ENCODE results near the gene AGPAT4.

The AGPAT4 gene

DNA sequence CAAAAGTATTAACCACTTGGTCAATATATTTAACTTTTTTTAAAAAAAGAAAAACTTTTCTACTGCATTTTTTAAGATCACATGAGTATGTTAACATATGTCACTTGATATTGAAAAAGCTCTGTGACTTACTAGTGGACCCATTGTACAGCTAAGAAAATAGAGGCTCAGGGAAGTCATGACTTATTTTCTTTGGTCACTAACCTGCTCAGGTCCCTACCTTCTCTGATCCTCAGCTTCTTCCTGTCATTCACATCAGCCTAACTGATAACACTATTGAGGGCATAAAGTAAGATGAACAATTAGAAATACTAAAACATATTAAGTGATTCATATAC is 19.8 kb downstream of the AGPAT4 start:
- no peak for DNase-seq

DNA sequence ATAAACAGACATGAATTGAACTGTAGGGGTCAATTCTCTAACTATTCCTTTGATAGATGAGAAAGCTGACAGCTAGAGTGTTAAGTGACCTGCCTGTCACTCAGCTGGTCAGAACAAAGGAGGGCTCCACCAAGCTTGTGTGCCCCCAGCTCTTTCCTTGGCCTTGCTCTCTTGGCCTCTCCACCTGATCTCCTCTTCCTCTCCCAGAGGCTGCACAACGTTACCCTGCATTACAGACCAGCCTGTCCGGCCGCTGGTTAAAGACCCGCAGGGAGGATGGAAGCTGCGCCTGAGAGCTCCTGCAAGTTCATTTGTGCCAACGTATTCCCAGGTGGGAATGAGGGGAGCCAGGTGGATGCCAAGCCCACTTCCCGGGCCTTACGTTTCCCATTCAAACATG is 22.5 kb downstream of the AGPAT4 start:
- no peak for DNase-seq

DNA sequence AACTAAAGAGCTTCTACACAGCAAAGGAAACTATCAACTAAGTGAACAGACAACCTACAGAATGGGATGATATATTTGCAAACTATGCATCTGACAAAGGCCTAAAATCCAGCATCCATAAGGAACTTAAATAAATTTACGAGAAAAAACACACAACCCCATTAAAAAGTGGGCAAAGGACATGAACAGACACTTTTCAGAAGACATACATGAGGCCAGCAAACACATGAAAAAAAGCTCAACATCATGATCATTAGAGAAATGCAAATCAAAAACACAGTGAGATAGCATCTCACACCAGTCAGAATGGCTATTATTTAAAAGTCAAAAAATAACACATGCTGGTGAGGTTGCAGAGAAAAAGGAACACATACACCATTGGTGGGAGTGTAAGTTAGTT is 24.5 kb downstream of the AGPAT4 start:
- no peak for DNase-seq

DNA sequence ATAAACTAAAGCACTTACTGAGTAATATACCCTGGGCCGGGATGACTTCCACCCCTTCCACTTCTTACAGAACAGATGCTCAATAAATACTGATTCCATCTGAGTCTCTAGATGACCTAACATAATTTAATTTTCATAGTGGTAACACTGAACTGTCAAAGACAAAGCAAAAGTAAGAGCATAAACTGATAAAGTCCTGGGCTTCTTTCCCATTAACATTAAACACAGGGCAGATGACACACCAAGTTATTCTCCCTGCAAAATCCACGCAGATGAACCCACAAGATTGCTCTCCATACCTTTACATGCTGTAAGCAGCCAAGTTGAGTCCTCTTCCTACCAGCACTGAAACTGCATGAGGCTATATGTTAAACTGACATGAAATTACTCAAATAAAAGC is 27.1 kb downstream of the AGPAT4 start:
- no peak for DNase-seq

- no peak for DNase-seq
Measured at GRCh38 chr6:161245363-161245762, 28.5 kb downstream of the AGPAT4 start.

GRCh38 chr6:161244725-161245124 is 29.1 kb downstream of the AGPAT4 start:
- DNase-seq = peak; percentile 65

GRCh38 chr6:161242779-161243693 is 30.8 kb downstream of the AGPAT4 start:
- DNase-seq = no peak

DNA sequence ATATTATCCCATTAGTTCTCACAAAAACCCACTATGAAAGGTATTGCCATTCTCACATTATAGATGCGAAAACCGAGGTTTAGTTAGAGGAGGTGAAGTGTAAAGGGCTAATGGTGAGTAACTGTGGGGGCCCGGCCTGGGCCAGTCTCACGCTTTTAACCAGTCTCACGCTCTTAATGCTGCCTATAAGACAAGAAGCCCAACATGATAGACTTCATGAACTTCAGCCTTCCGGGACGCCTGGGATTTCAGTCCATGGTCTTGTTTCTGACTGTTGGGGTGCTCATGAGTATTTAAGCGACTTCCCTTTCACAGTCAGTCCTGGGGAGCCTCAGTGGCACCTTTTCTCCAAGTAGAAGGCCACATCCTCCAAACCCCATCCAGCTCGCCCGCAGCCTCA is 31.7 kb downstream of the AGPAT4 start:
- no peak for DNase-seq

- DNase-seq = no peak
Measured at GRCh38 chr6:161239001-161239400, 34.9 kb downstream of the AGPAT4 start.

DNA sequence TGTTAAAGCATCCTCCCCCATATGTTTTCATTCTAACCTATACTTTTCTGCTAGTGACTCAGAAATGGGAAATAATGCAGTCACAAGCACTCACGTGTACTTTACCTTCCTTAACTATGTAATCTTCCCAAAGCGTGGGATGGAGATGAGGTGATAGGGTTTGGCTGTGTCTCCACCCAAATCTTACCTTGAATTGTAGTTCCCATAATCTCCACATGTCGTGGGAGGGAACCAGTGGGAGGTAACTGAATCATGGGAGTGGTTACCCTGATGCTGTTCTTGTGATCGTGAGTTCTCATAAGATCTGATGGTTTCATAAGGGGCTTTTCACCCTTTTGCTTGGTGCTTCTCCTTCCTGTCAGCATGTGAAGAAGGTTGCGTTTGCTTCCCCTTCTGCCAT is 35.4 kb downstream of the AGPAT4 start:
- DNase-seq = no peak

- no peak for DNase-seq
Measured at GRCh38 chr6:161238081-161238480, 35.8 kb downstream of the AGPAT4 start.

GRCh38 chr6:161237176-161237575 is 36.7 kb downstream of the AGPAT4 start:
- no peak for DNase-seq

DNA sequence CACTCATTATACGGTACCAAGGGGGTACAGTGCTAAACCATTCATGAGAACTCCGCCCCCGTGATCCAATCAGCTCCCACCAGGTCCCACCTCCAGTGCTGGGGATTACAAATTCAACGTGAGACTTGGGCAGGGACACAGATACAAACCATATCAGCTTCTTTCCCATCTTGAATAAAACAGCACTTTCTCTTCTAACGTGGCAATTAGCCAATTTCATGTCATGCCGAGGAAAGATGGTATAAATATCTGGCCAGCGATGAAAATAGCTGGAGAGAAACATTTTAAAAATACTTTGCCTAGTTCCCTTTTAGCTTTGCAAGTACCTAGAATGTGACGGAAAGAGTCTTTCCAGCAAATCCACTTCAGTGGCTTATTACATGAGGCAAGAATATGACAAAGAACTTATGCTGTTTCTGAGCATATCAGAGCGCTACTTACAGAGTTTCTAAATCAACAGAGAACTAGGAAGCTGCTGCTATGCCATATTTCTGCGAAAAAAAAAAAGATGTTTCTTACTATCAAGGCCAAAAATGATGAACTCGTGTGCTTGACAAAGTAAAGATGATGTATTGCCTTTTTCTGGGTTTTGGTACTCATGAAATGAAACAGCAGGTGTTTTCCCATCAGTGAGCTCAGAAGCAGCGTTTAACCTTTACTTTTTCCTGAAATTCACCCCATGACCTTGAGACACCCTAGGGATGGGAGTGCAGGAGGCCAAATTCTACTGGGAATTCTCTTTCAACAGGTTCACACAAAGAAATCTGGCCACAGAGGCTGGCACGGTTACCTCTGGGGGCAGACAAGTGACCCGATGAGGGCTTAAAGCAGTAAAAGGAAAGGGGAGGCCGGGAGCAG is 37.9 kb downstream of the AGPAT4 start:
- DNase-seq = no peak

GRCh38 chr6:161233986-161234661 is 39.7 kb downstream of the AGPAT4 start:
- no peak for DNase-seq

GRCh38 chr6:161232467-161232866 is 41.4 kb downstream of the AGPAT4 start:
- DNase-seq = no peak

- no peak for DNase-seq
Measured at GRCh38 chr6:161232010-161232409, 41.9 kb downstream of the AGPAT4 start.

DNA sequence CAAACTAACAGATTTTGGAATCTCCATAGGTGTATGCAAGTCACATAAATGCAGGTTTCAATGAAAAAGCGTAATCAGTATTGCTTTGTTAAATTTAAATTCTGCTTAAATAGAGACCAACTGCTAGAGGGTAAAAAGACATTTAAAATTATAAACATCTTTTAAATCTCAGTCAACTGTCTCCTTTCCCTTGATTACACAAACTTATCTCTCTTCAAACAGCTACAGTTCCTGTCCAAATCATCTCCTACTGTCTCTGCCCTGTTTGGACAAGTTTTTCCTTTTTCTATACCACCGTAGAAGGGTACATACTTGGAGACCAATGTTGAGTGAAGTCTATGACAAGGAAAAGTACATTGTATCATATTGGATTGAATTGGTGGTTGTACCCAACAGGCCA is 43.5 kb downstream of the AGPAT4 start:
- no peak for DNase-seq

GRCh38 chr6:161228921-161229591 is 44.8 kb downstream of the AGPAT4 start:
- DNase-seq = peak; percentile 65

DNA sequence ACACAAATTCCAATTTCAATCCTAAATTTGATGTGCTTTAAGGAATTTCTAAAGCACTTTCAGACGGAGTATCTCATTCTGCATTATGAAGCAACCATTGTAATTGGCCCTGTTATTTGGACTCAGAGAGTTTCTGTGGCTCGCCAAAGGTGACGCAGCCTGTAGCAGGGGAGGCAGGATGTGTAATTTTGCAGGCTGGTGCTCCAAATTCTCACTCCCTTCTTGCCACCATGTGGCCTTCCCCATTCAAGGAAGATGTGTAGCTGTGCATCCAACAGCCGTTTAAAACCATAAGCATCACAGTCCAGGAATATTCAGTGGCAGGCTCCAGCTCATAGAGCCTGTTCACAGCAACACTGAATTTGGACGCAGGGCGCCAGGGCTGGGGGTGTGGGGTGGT is 45.8 kb downstream of the AGPAT4 start:
- DNase-seq = no peak

- no peak for DNase-seq
Measured at GRCh38 chr6:161227004-161227960, 46.6 kb downstream of the AGPAT4 start.
